Uterus (tissue), 4 donors: ENCODE measurements around the gene TBL1X. TPM values are rescaled to one million over a fixed set of nuclear protein-coding genes. Genes with fewer than 3 reads are reported as not detected.
A peak's percentile ranks its signal among the peaks of the same experiment; 100 is the strongest.

Experiments
- DNase-seq, 2 donors: peaks; one replicate each; pipeline ENCODE4 v3.0.0-alpha.2; 2019 to 2020
- H3K27ac ChIP-seq, 2 donors: fragments of 200-600 bp; sonication (generic); 1 replicate in 1 of 2; 2 replicates in 1 of 2; pipeline ENCODE4 v1.5.1; 2016 to 2018
- H3K27me3 ChIP-seq, 2 donors: fragments of 200-600 bp; sonication (generic); one replicate each; pipeline ENCODE4 v1.5.1; 2018 to 2019; ENCODE audit warnings: control low read depth in 1 of 2
- H3K36me3 ChIP-seq, 2 donors: fragments of 200-600 bp; sonication (generic); one replicate each; pipeline ENCODE4 v1.5.1; 2019; ENCODE audit warnings: control low read depth in 1 of 2
- H3K4me1 ChIP-seq, 2 donors: fragments of 200-600 bp; sonication (generic); one replicate each; pipeline ENCODE4 v1.5.1; 2018 to 2019; ENCODE audit warnings: control low read depth in 1 of 2
- H3K4me3 ChIP-seq, 2 donors: fragments of 200-600 bp; sonication (generic); 1 replicate in 1 of 2; 2 replicates in 1 of 2; pipeline ENCODE4 v1.5.1; 2018 to 2019; ENCODE audit warnings: mild to moderate bottlenecking in 1 of 2
- H3K9me3 ChIP-seq, 2 donors: fragments of 200-600 bp; sonication (generic); one replicate each; pipeline ENCODE4 v1.5.1; 2019; ENCODE audit warnings: control low read depth in 1 of 2
- CTCF ChIP-seq, 4 experiments: fragments of 200-600 bp in 2 of 4; fragments of 450-650 bp in 2 of 4; sonication (generic) in 2 of 4; IDR thresholded peaks; one replicate each; pipeline ENCODE4 v1.5.1; 2016 to 2019; ENCODE audit warnings: antibody characterized with exemption in 4 of 4, mild to moderate bottlenecking in 2 of 4, moderate library complexity in 1 of 4
- POLR2A ChIP-seq, 2 donors: fragments of 450-650 bp; IDR thresholded peaks; one replicate each; pipeline ENCODE4 v1.6.1; 2016; ENCODE audit warnings: antibody characterized with exemption in 2 of 2, mild to moderate bottlenecking in 1 of 2, moderate library complexity in 1 of 2
- intact Hi-C: fragments of 100-400 bp; cut with DNase I; formaldehyde crosslinking; loops from one replicate; pipeline ENCODE4 v1.15.1; 2023; ENCODE audit warnings: low total_unique reads
- total RNA-seq, 4 donors: library from RNA; depleted of rRNA in 3 of 4; stranded (reverse); fragments of >200 nt in 3 of 4; gene quantifications; one replicate each; pipeline versions ENCODE4 v1.1.0 to v1.2.4, GENCODE V29; 2014 to 2023
- donor health status: DM: yes; HTN: yes; CAD: no.

The TBL1X gene
- total RNA-seq, 4 donors from 2014 or later: 15.4 to 121 (median 47.7) TPM

DNA sequence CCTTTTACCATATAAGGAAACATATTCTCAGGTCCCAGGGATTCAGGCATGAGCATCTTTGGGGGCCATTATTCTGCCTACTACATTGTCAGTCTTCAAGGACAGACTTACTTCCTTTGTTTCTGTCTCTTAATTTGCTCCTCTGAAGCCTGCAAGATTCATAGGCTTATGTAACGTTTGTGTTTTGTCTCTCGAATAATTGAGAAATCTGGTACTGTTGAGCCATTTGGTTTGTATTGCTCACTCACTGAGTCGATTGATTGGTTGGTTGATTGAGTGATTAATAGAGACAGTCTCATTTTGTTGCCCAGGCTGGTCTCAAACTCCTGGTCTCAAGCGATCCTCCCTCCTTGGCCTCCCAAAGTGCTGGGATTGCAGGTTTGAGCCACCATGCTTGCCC lies 23.7 kb downstream of the TBL1X start:
- H3K27me3 ChIP-seq: no peaks in the 10 kb centered on the region
- intact Hi-C loops: no loop called here
- no peak for DNase-seq
- no peak overlapping the region for H3K27ac ChIP-seq
- H3K9me3 ChIP-seq: no peaks in the 10 kb centered on the region
- no peaks in the 10 kb centered on the region for H3K36me3 ChIP-seq
- H3K4me1 ChIP-seq: no peaks in the 10 kb centered on the region
- H3K4me3 ChIP-seq: no peak overlapping the region
- TF ChIP-seq POLR2A (IDR thresholded peaks at IDR 0.05) (no peak), CTCF (IDR thresholded peaks at IDR 0.05) (no peak)

DNA sequence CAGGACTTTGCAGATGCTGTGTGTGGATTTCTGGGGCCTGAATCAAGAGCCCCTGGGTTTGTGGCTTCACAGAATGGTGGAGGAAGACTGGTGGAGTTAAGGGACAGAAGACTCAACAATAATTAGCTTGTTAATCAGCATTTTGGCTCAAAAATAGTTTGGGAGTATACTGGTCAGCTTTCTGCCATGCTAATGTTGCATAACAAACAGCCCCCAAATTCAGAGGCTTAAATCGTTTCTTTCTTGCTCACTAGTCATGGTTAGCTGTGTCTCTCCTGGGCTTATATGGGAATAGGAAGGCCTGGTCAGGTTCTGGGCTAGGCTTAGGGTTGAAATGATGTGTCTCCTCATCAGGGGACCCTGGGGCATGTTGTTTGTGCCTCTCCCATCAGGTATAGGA lies 24.4 kb downstream of the TBL1X start:
- Histone ChIP-seq H3K36me3 (no peaks in the 10 kb centered on the region), H3K4me1 (no peaks in the 10 kb centered on the region), H3K4me3 (no peak overlapping the region), H3K27me3 (no peaks in the 10 kb centered on the region), H3K9me3 (no peaks in the 10 kb centered on the region), H3K27ac (no peak overlapping the region)
- no peak for DNase-seq
- intact Hi-C loops: no loop called here
- TF ChIP-seq CTCF (IDR thresholded peaks at IDR 0.05) (no peak), POLR2A (IDR thresholded peaks at IDR 0.05) (no peak)

DNA sequence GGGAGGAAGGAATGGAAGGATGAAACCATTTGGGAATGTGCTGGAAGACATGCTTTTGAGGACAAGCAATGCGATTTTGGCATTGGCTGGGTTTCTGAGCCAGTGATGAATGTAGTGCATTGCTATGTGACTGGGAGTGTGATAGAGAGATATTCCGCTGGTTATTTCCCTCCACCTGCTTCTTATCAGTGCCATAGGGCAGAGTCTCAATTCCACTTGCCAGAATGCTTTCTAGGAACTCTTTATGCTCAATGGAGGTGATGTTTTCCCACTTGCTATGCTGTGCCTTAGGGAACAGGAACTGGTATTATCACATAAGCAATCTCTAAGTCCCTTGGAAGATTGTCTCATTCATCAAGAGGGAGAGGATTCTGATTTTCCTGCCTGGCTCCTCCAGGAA lies 28.0 kb downstream of the TBL1X start:
- H3K36me3 ChIP-seq: no peaks in the 10 kb centered on the region
- intact Hi-C loops: no loop called here
- TF ChIP-seq CTCF (IDR thresholded peaks at IDR 0.05) (no peak), POLR2A (IDR thresholded peaks at IDR 0.05) (no peak)
- no peak overlapping the region for H3K4me3 ChIP-seq
- H3K27ac ChIP-seq: peak overlapping the region; percentile 27 to 55
- H3K4me1 ChIP-seq: no peaks in the 10 kb centered on the region
- H3K9me3 ChIP-seq: no peaks in the 10 kb centered on the region
- H3K27me3 ChIP-seq: no peaks in the 10 kb centered on the region
- no peak for DNase-seq

GRCh38 chrX:9493936-9494335 lies 29.1 kb downstream of the TBL1X start:
- no peak overlapping the region for H3K4me3 ChIP-seq
- TF ChIP-seq CTCF (IDR thresholded peaks at IDR 0.05): no peak
- TF ChIP-seq POLR2A (IDR thresholded peaks at IDR 0.05): no peak
- H3K27me3 ChIP-seq: no peaks in the 10 kb centered on the region
- no peaks in the 10 kb centered on the region for H3K4me1 ChIP-seq
- intact Hi-C loops: no loop called here
- no peak for DNase-seq
- H3K36me3 ChIP-seq: no peaks in the 10 kb centered on the region
- H3K27ac ChIP-seq: peak overlapping the region; percentile 27 to 55
- no peaks in the 10 kb centered on the region for H3K9me3 ChIP-seq

DNA sequence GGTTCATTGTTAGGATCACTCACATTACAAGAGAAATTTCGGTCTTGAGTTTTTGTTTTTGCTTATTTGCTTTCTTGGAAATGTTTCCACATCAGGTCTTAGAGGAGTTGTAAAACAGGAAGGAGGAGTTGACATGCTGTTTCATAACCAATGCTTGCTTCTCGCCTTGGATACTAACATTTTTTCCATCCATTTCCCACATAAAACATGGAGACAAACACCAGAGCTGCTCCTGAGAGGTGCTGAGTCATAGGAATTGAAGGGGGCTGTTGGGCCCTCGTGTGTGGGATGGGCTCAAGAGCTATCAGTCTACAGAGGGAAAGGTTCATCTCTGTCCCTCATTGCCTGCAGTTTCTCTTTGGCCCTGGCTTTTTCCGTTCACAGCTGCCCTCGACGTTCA lies 29.9 kb downstream of the TBL1X start:
- Histone ChIP-seq H3K4me1 (no peaks in the 10 kb centered on the region), H3K4me3 (no peak overlapping the region), H3K27me3 (no peaks in the 10 kb centered on the region), H3K36me3 (no peaks in the 10 kb centered on the region), H3K27ac (peak overlapping the region; percentile 55 to 59), H3K9me3 (no peaks in the 10 kb centered on the region)
- DNase-seq: peak; percentile 56 to 72
- no peak for TF ChIP-seq POLR2A (IDR thresholded peaks at IDR 0.05)
- TF ChIP-seq CTCF (IDR thresholded peaks at IDR 0.05): no peak
- intact Hi-C loops: no loop called here
